Measurements from ENCODE around the gene ASAP2. TPM values are rescaled to one million over a fixed set of nuclear protein-coding genes. Genes with fewer than 3 reads are reported as not detected.

The ASAP2 gene
- total and polyA plus RNA-seq, 8 donors: 21.1 to 41.8 (median 35.1) TPM

- DNase-seq: no peak
- no peak overlapping the region for H3K4me3 ChIP-seq
- no peaks in the 10 kb centered on the region for H3K4me1 ChIP-seq
- no peaks in the 10 kb centered on the region for H3K27me3 ChIP-seq
- no peak overlapping the region for H3K27ac ChIP-seq
- H3K36me3 ChIP-seq: peaks cover 0 to 33% of the 10 kb centered on the region in 2 donors
- H3K9me3 ChIP-seq: no peaks in the 10 kb centered on the region
- TF ChIP-seq CTCF (IDR thresholded peaks at IDR 0.05): no peak
- intact Hi-C loops (cut with DNase I): no loop called here
- ATAC-seq: no peak
Observed at GRCh38 chr2:9400268-9401058, 193.9 kb downstream of the ASAP2 start.

- no peak for TF ChIP-seq CTCF (IDR thresholded peaks at IDR 0.05)
- Histone ChIP-seq H3K4me3 (no peak overlapping the region), H3K27ac (no peak overlapping the region), H3K9me3 (no peaks in the 10 kb centered on the region), H3K4me1 (no peaks in the 10 kb centered on the region), H3K36me3 (peaks cover 0 to 33% of the 10 kb centered on the region in 2 donors), H3K27me3 (no peaks in the 10 kb centered on the region)
- no peak for DNase-seq
- intact Hi-C loops (cut with DNase I): no loop called here
- no peak for ATAC-seq
Observed at GRCh38 chr2:9401059-9401547, 194.5 kb downstream of the ASAP2 start.

- H3K4me3 ChIP-seq: no peak overlapping the region
- H3K4me1 ChIP-seq: no peaks in the 10 kb centered on the region
- H3K9me3 ChIP-seq: no peaks in the 10 kb centered on the region
- peaks cover 0 to 36% of the 10 kb centered on the region in 2 donors for H3K36me3 ChIP-seq
- no peak for DNase-seq
- no peak for ATAC-seq
- no peak overlapping the region for H3K27ac ChIP-seq
- no peak for TF ChIP-seq CTCF (IDR thresholded peaks at IDR 0.05)
- intact Hi-C loops (cut with DNase I): no loop called here
- H3K27me3 ChIP-seq: no peaks in the 10 kb centered on the region
Observed at GRCh38 chr2:9401646-9402371, 195.2 kb downstream of the ASAP2 start.

- Histone ChIP-seq H3K27ac (no peak overlapping the region), H3K36me3 (peaks cover 0 to 55% of the 10 kb centered on the region in 2 donors), H3K4me3 (no peak overlapping the region), H3K27me3 (no peaks in the 10 kb centered on the region), H3K4me1 (no peaks in the 10 kb centered on the region), H3K9me3 (no peaks in the 10 kb centered on the region)
- ATAC-seq (no peak), DNase-seq (no peak)
- TF ChIP-seq CTCF (IDR thresholded peaks at IDR 0.05): no peak
- intact Hi-C loops (cut with DNase I): no loop called here
Observed at GRCh38 chr2:9403924-9404323, 197.3 kb downstream of the ASAP2 start.

- Histone ChIP-seq H3K36me3 (peaks cover 0 to 60% of the 10 kb centered on the region in 2 donors), H3K4me3 (no peak overlapping the region), H3K27ac (no peak overlapping the region), H3K27me3 (no peaks in the 10 kb centered on the region), H3K9me3 (no peaks in the 10 kb centered on the region), H3K4me1 (no peaks in the 10 kb centered on the region)
- DNase-seq: no peak
- no peak for TF ChIP-seq CTCF (IDR thresholded peaks at IDR 0.05)
- intact Hi-C loops (cut with DNase I): no loop called here
- no peak for ATAC-seq
Observed at GRCh38 chr2:9404451-9404850, 197.8 kb downstream of the ASAP2 start.

All from left lung (tissue), 10 donors.